Spleen (tissue), 11 donors: Measurements from ENCODE around the gene GREB1L. TPM values are rescaled to one million over a fixed set of nuclear protein-coding genes. Genes with fewer than 3 reads are reported as not detected.

Source experiments
- DNase-seq: peaks from one replicate; pipeline ENCODE4 v3.0.0-alpha.2; 2020
- H3K27ac ChIP-seq, 8 donors: fragments of 200-600 bp; sonication (generic) in 7 of 8; 1 replicate in 4 of 8; 2 replicates in 4 of 8; pipeline versions ENCODE4 v1.5.0 to v1.8.0; 2016 to 2021; ENCODE audit warnings: inconsistent platforms in 4 of 8, mild to moderate bottlenecking in 4 of 8, moderate library complexity in 1 of 8
- H3K27me3 ChIP-seq, 7 donors: fragments of 200-600 bp; sonication (generic) in 6 of 7; replicated peaks in 1 of 7; 1 replicate in 4 of 7; 2 replicates in 3 of 7; pipeline versions ENCODE4 v1.5.0 to v1.8.0; 2016 to 2021; ENCODE audit warnings: inconsistent platforms in 3 of 7, mild to moderate bottlenecking in 1 of 7
- H3K36me3 ChIP-seq, 6 donors: fragments of 200-600 bp; sonication (generic) in 5 of 6; 1 replicate in 4 of 6; 2 replicates in 2 of 6; pipeline versions ENCODE4 v1.5.0 to v1.8.0; 2016 to 2021; ENCODE audit warnings: inconsistent platforms in 2 of 6
- H3K4me1 ChIP-seq, 6 donors: fragments of 200-600 bp; sonication (generic) in 5 of 6; 1 replicate in 3 of 6; 2 replicates in 3 of 6; pipeline versions ENCODE4 v1.5.0 to v1.8.0; 2016 to 2021; ENCODE audit warnings: inconsistent platforms in 3 of 6
- H3K4me3 ChIP-seq, 8 donors: fragments of 200-600 bp; sonication (generic) in 7 of 8; 1 replicate in 4 of 8; 2 replicates in 4 of 8; pipeline versions ENCODE4 v1.5.0 to v1.8.0; 2016 to 2021; ENCODE audit warnings: inconsistent platforms in 4 of 8, mild to moderate bottlenecking in 4 of 8, moderate library complexity in 2 of 8
- H3K9me3 ChIP-seq, 8 donors: fragments of 200-600 bp; sonication (generic) in 7 of 8; 1 replicate in 4 of 8; 2 replicates in 4 of 8; pipeline versions ENCODE4 v1.5.0 to v1.8.0; 2016 to 2021; ENCODE audit warnings: inconsistent platforms in 4 of 8
- CTCF ChIP-seq, 11 experiments: fragments of 200-600 bp in 7 of 11; fragments of 450-650 bp in 4 of 11; sonication (generic) in 4 of 11; IDR thresholded peaks in 8 of 11; conservative IDR thresholded peaks in 3 of 11; 1 replicate in 7 of 11; 2 replicates in 4 of 11; pipeline versions ENCODE4 v1.4.0 to v1.8.0; 2016 to 2021; ENCODE audit warnings: antibody characterized with exemption in 11 of 11, inconsistent platforms in 4 of 11, mild to moderate bottlenecking in 1 of 11
- POLR2A ChIP-seq, 3 donors: fragments of 450-650 bp; IDR thresholded peaks; one replicate each; pipeline ENCODE4 v1.5.1; 2017; ENCODE audit warnings: antibody characterized with exemption in 3 of 3, mild to moderate bottlenecking in 1 of 3
- POLR2AphosphoS5 ChIP-seq, 3 donors: sonication (generic); formaldehyde crosslinking; IDR thresholded peaks; one replicate each; pipeline ENCODE4 v1.5.1; 2017; ENCODE audit warnings: antibody characterized with exemption in 3 of 3
- WGBS, 5 donors: extraction: QIAGEN DNeasy Blood & Tissue Kit in 3 of 5; methylation state at CpG; one replicate each; pipeline versions ENCODE4 v1.1.5 to v1.1.7; 2013 to 2018; 5-methylcytosine and 5-hydroxymethylcytosine counted together
- intact Hi-C: fragments of 100-400 bp; cut with DNase I; formaldehyde crosslinking; loops from one replicate; pipeline ENCODE4 v1.15.0; 2023; ENCODE audit warnings: low total_unique reads
- polyA plus RNA-seq, 3 donors: library from polyadenylated mRNA; stranded (reverse); fragments of 200-250 nt; gene quantifications; one replicate each; pipeline ENCODE4 v1.2.1, GENCODE V29; 2013
- total RNA-seq, 7 donors: library from RNA; depleted of rRNA in 3 of 7; stranded (reverse); fragments of >200 nt in 3 of 7; fragmentation: NEBNext Ultra II Directional in 4 of 7; extraction: Animal tissue kit (Norgen Biotek cat#: 25700) in 4 of 7; gene quantifications; one replicate each; pipeline versions ENCODE4 v1.1.0 to v1.2.1, GENCODE V29; 2016 to 2021
- donor health status: healthy with polysubstance abuse.
- donor health status: DM: no; HTN: no; CAD: no; lungs with moderate emphysema.
- donor health status: DM: no; HTN: no; CAD: no.
- donor health status: Bipolar disorder and iron deficiency.
- donor health status: healthy.
- donor health status: DM: no; HTN: no; CAD: no.
- donor health status: DM: yes; HTN: yes; CAD: no.

GREB1L gene
- total and polyA plus RNA-seq, 10 donors = under 0.01 to 0.79 (median 0.57) TPM

- Histone ChIP-seq H3K27me3 (no peaks in the 10 kb centered on the region), H3K9me3 (no peaks in the 10 kb centered on the region), H3K27ac (no peak overlapping the region), H3K4me1 (no peaks in the 10 kb centered on the region), H3K36me3 (no peaks in the 10 kb centered on the region), H3K4me3 (no peak overlapping the region)
- DNase-seq = no peak
- 79 to 88% (median 80%) methylated on average over 6 of the region's 6 CpGs for WGBS, 5 donors
- intact Hi-C loops = no loop called here
- TF ChIP-seq POLR2AphosphoS5 (IDR thresholded peaks at IDR 0.05) (no peak), POLR2A (IDR thresholded peaks at IDR 0.05) (no peak), CTCF (IDR thresholded peaks at IDR 0.05 in 8 of 11, conservative IDR thresholded peaks at IDR 0.05 in 3 of 11) (no peak)
Measured at GRCh38 chr18:21230436-21230835, 11.6 kb upstream of the GREB1L start.

- peak overlapping the region; percentile 23 to 70 (median 41) for H3K4me3 ChIP-seq
- no peaks in the 10 kb centered on the region for H3K9me3 ChIP-seq
- intact Hi-C loops = no loop called here
- DNase-seq = no peak
- TF ChIP-seq CTCF (IDR thresholded peaks at IDR 0.05 in 8 of 11, conservative IDR thresholded peaks at IDR 0.05 in 3 of 11) = no peak
- TF ChIP-seq POLR2A (IDR thresholded peaks at IDR 0.05) = no peak
- no peak for TF ChIP-seq POLR2AphosphoS5 (IDR thresholded peaks at IDR 0.05)
- WGBS, 5 donors = 3 to 4% (median 3%) methylated on average over 17 to 54 of the region's 54 CpGs
- H3K27me3 ChIP-seq = peaks cover 0 to 82% (median 44%) of the 10 kb centered on the region in 7 donors
- H3K36me3 ChIP-seq = no peaks in the 10 kb centered on the region
- H3K27ac ChIP-seq = no peak overlapping the region
- H3K4me1 ChIP-seq = peaks cover 9 to 25% (median 22%) of the 10 kb centered on the region in 6 donors
Measured at GRCh38 chr18:21241301-21242048, 557 bp upstream of the GREB1L start.

DNA sequence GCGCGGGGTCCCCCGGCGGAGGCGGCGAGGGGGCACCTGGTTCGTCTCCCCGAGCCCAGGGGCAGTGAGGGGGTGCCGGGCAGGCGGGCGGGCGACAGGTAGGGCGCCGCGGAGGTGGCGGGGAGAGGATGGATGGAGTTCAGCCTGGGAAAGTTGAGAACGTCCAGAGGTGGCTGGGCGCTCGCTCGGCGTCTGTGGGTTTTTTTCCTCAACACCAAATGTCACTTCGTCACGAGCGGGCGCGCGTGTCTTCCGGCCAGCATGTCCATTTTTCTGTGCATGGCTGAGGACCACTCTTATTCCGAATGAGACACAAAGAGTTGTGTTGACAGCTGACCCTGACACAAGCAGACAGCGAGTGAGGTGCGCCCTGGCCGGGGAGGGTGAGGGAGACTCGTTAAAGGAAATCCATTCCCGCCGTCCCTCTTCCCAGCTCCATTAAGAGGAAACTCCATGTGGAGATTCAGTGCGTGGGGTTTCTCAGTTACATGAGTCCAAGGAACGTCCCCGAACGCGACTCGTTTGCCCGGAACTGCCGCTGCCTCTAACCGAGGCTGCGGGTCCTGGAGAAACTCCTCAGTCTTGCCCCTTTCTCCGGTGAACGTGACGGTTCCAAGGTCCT, 859 bp downstream of the GREB1L start:
- H3K4me3 ChIP-seq = peak overlapping the region in 7 of 8 donors; percentile 37 to 70 (median 45)
- no peaks in the 10 kb centered on the region for H3K9me3 ChIP-seq
- H3K27me3 ChIP-seq = peaks cover 0 to 79% (median 44%) of the 10 kb centered on the region in 7 donors
- TF ChIP-seq CTCF (IDR thresholded peaks at IDR 0.05 in 8 of 11, conservative IDR thresholded peaks at IDR 0.05 in 3 of 11) = no peak
- no peak for TF ChIP-seq POLR2A (IDR thresholded peaks at IDR 0.05)
- no peak for TF ChIP-seq POLR2AphosphoS5 (IDR thresholded peaks at IDR 0.05)
- no peaks in the 10 kb centered on the region for H3K36me3 ChIP-seq
- no peak overlapping the region for H3K27ac ChIP-seq
- peaks cover 9 to 25% (median 22%) of the 10 kb centered on the region in 6 donors for H3K4me1 ChIP-seq
- DNase-seq = no peak
- WGBS, 5 donors = 1 to 5% (median 2%) methylated on average over 41 to 48 of the region's 48 CpGs
- intact Hi-C loops = no loop called here

DNA sequence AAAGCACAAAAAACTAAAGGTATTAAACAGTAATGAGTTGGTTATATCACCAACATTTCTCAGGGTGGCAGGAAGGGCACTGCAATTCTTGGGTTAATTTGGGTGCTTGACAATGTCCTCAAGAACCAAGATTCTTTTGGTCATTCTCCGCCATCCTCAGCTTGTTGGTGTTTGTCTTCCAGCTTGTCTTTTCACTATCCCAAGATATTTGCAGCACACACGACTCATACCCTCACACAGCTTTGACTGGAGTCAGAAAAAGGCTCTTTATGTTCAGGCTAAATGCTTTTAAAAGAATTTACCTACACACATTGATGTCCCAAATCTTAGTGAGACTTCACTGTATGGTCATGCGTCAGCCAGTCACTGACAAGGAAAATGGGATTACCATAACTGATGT, 12.5 kb downstream of the GREB1L start:
- TF ChIP-seq CTCF (IDR thresholded peaks at IDR 0.05 in 8 of 11, conservative IDR thresholded peaks at IDR 0.05 in 3 of 11) (no peak), POLR2AphosphoS5 (IDR thresholded peaks at IDR 0.05) (no peak), POLR2A (IDR thresholded peaks at IDR 0.05) (no peak)
- H3K9me3 ChIP-seq = no peaks in the 10 kb centered on the region
- H3K27ac ChIP-seq = no peak overlapping the region
- intact Hi-C loops = no loop called here
- no peaks in the 10 kb centered on the region for H3K36me3 ChIP-seq
- no peak overlapping the region for H3K4me3 ChIP-seq
- 77 to 89% (median 85%) methylated on average over 3 of the region's 3 CpGs for WGBS, 5 donors
- no peak for DNase-seq
- H3K4me1 ChIP-seq = no peaks in the 10 kb centered on the region
- H3K27me3 ChIP-seq = peaks cover 0 to 9% (median 0%) of the 10 kb centered on the region in 7 donors
